Measurements from ENCODE around the gene RAB15. TPM values are rescaled to one million over a fixed set of nuclear protein-coding genes. Genes with fewer than 3 reads are reported as not detected.

RAB15 gene
- total RNA-seq, 1 experiment from 2014 or later: 20.6 TPM

- ATAC-seq: peak; percentile 23
- ChIA-PET POLR2A (ENCODE audit: unreplicated experiment) (no interaction called here), CTCF (interaction anchor here (1.1 kb wide), 1 partner anchor 23 kb away, joined by 5 read pairs; no protein-coding TSS in a partner anchor)
- DNase-seq: peak; percentile 73
- BruUV-seq (replicated peaks): no TSS peak
- H3K27me3 ChIP-seq (ENCODE audit: low read length): no peaks in the 10 kb centered on the region
- H3K27ac ChIP-seq (ENCODE audit: low read length): peak overlapping the region; percentile 87
- no peaks in the 10 kb centered on the region for H3K9me3 ChIP-seq (ENCODE audit: low read length)
- peaks cover 9% of the 10 kb centered on the region for H3F3A ChIP-seq (ENCODE audit: low read length, unreplicated experiment)
- H2AFZ ChIP-seq (ENCODE audit: low read length): no peak overlapping the region
- TF ChIP-seq EZH2 (IDR thresholded peaks at IDR 0.05; ENCODE audit: low read length, unreplicated experiment): no peak
- TF ChIP-seq CTCF (conservative IDR thresholded peaks at IDR 0.05; ENCODE audit: low read depth, low read length): no peak
- no peak for TF ChIP-seq EZH2phosphoT487 (IDR thresholded peaks at IDR 0.05; ENCODE audit: borderline replicate concordance, low read length)
- no peaks in the 10 kb centered on the region for H3K36me3 ChIP-seq (ENCODE audit: low read depth, low read length)
- intact Hi-C loops (cut with micrococcal nuclease): no loop called here
- peak overlapping the region; percentile 41; the same call in 1 of the 2 replicates for H3K9ac ChIP-seq (ENCODE audit: low read length)
- H3K4me2 ChIP-seq (ENCODE audit: low read length): peak overlapping the region; percentile 64
- no peak overlapping the region for H3K4me3 ChIP-seq (ENCODE audit: low read length)
- H3K79me2 ChIP-seq (ENCODE audit: low read length): peaks cover 83% of the 10 kb centered on the region
- no peaks in the 10 kb centered on the region for H4K20me1 ChIP-seq (ENCODE audit: low read length)
- no peaks in the 10 kb centered on the region for H3K9me2 ChIP-seq (replicated peaks; ENCODE audit: low read length)
- peaks cover 35% of the 10 kb centered on the region for H3K4me1 ChIP-seq (ENCODE audit: insufficient read depth, low read length)
Observed at GRCh38 chr14:64997108-64997794, 25.1 kb upstream of the RAB15 start.

GRCh38 chr14:64995291-64995690, 23.2 kb upstream of the RAB15 start:
- Histone ChIP-seq H3K27me3 (ENCODE audit: low read length) (no peaks in the 10 kb centered on the region), H3K9ac (ENCODE audit: low read length) (no peak overlapping the region), H3F3A (ENCODE audit: low read length, unreplicated experiment) (peaks cover 9% of the 10 kb centered on the region), H3K9me2 (replicated peaks; ENCODE audit: low read length) (no peaks in the 10 kb centered on the region), H3K27ac (ENCODE audit: low read length) (no peak overlapping the region), H3K79me2 (ENCODE audit: low read length) (peaks cover 86% of the 10 kb centered on the region), H2AFZ (ENCODE audit: low read length) (no peak overlapping the region), H4K20me1 (ENCODE audit: low read length) (no peaks in the 10 kb centered on the region), H3K36me3 (ENCODE audit: low read depth, low read length) (no peaks in the 10 kb centered on the region), H3K4me1 (ENCODE audit: insufficient read depth, low read length) (peaks cover 35% of the 10 kb centered on the region), H3K4me3 (ENCODE audit: low read length) (no peak overlapping the region), H3K4me2 (ENCODE audit: low read length) (no peak overlapping the region), H3K9me3 (ENCODE audit: low read length) (no peaks in the 10 kb centered on the region)
- intact Hi-C loops (cut with micrococcal nuclease): no loop called here
- no TSS peak for BruUV-seq (replicated peaks)
- DNase-seq (no peak), ATAC-seq (no peak)
- ChIA-PET POLR2A (ENCODE audit: unreplicated experiment) (interaction anchor here (0.6 kb wide), 1 partner anchor 26 kb away, joined by 5 read pairs; no protein-coding TSS in a partner anchor), CTCF (interaction anchor here (1.6 kb wide), 1 partner anchor 25 kb away, joined by 12 read pairs; no protein-coding TSS in a partner anchor)
- TF ChIP-seq CTCF (conservative IDR thresholded peaks at IDR 0.05; ENCODE audit: low read depth, low read length) (no peak), EZH2phosphoT487 (IDR thresholded peaks at IDR 0.05; ENCODE audit: borderline replicate concordance, low read length) (no peak), EZH2 (IDR thresholded peaks at IDR 0.05; ENCODE audit: low read length, unreplicated experiment) (no peak)

DNA sequence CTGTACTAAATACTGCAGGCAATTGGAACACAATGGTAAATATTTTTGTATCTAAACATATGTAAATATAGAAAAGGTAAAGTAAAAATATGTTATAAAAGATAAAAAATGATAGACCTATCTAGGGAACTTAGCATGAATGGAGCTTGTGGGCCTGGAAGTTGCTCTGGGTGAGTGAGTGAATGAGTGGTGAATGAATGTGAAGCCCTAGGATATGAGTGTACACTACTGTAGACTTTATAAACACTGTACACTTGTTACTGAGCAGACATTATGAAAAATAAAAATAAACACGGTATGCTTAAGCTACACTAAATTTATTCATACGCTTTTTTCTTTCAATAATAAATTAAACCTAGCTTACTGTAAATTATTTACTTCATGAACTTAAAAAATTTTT, 22.4 kb upstream of the RAB15 start:
- ATAC-seq (no peak), DNase-seq (no peak)
- ChIA-PET CTCF (interaction anchor here (1.6 kb wide), 1 partner anchor 25 kb away, joined by 12 read pairs; no protein-coding TSS in a partner anchor), POLR2A (ENCODE audit: unreplicated experiment) (no interaction called here)
- intact Hi-C loops (cut with micrococcal nuclease): no loop called here
- Histone ChIP-seq H3K9ac (ENCODE audit: low read length) (no peak overlapping the region), H3K79me2 (ENCODE audit: low read length) (peaks cover 86% of the 10 kb centered on the region), H3K4me2 (ENCODE audit: low read length) (no peak overlapping the region), H2AFZ (ENCODE audit: low read length) (no peak overlapping the region), H3K36me3 (ENCODE audit: low read depth, low read length) (no peaks in the 10 kb centered on the region; the same call in 1 of the 2 replicates), H3K9me2 (replicated peaks; ENCODE audit: low read length) (no peaks in the 10 kb centered on the region), H3K9me3 (ENCODE audit: low read length) (no peaks in the 10 kb centered on the region), H4K20me1 (ENCODE audit: low read length) (no peaks in the 10 kb centered on the region), H3K4me1 (ENCODE audit: insufficient read depth, low read length) (peaks cover 30% of the 10 kb centered on the region), H3K27me3 (ENCODE audit: low read length) (no peaks in the 10 kb centered on the region), H3F3A (ENCODE audit: low read length, unreplicated experiment) (peaks cover 9% of the 10 kb centered on the region), H3K4me3 (ENCODE audit: low read length) (no peak overlapping the region), H3K27ac (ENCODE audit: low read length) (no peak overlapping the region)
- no TSS peak for BruUV-seq (replicated peaks)
- no peak for TF ChIP-seq EZH2 (IDR thresholded peaks at IDR 0.05; ENCODE audit: low read length, unreplicated experiment)
- no peak for TF ChIP-seq CTCF (conservative IDR thresholded peaks at IDR 0.05; ENCODE audit: low read depth, low read length)
- TF ChIP-seq EZH2phosphoT487 (IDR thresholded peaks at IDR 0.05; ENCODE audit: borderline replicate concordance, low read length): no peak

Data from PC-3 (cell line).